PC-3 (cell line): ENCODE data around the gene MSL3. TPM values are rescaled to one million over a fixed set of nuclear protein-coding genes. Genes with fewer than 3 reads are reported as not detected.

Experiments used
- ATAC-seq: fragments of 200-7000 bp; cut with Tn5 transposase; 2 replicates; pipeline ENCODE4 v1.9.1; 2020; ENCODE audit warnings: mild to moderate bottlenecking, moderate library complexity
- BruUV-seq: library from RNA; stranded (reverse); fragments of 400-500 nt; replicated peaks from 2 replicates; lab custom pipeline; 2021; lab: Mats Ljungman, UMichigan
- CTCF ChIA-PET: fragments of 300-600 bp; sonication (Branson Sonifier 250); formaldehyde crosslinking; loops from one replicate; lab custom pipeline; 2022; ENCODE audit warnings: antibody characterized with exemption; lab: Charles Lee
- POLR2A ChIA-PET: fragments of 300-600 bp; sonication (Branson Sonifier 250); formaldehyde crosslinking; loops from one replicate; lab custom pipeline; 2022; ENCODE audit warnings: antibody characterized with exemption; ENCODE audit not compliant: unreplicated experiment; lab: Charles Lee
- DNase-seq: peaks from one replicate; pipeline ENCODE4 v3.0.0-alpha.2; 2015
- H2AFZ ChIP-seq: fragments of 300-600 bp; sonication (generic); 2 replicates; pipeline ENCODE4 v1.6.0; 2016; ENCODE audit warnings: antibody characterized with exemption, low read length
- H3F3A ChIP-seq: fragments of 300-600 bp; sonication (generic); one replicate; pipeline ENCODE4 v1.6.0; 2017; ENCODE audit warnings: antibody characterized with exemption, low read length, control low read depth, mild to moderate bottlenecking; ENCODE audit not compliant: unreplicated experiment
- H3K27ac ChIP-seq: fragments of 300-600 bp; sonication (generic); 2 replicates; pipeline ENCODE4 v1.5.1; 2016; ENCODE audit warnings: mild to moderate bottlenecking, low read length
- H3K27me3 ChIP-seq: fragments of 300-600 bp; sonication (generic); 2 replicates; pipeline ENCODE4 v1.6.1; 2016; ENCODE audit warnings: low read length, mixed read lengths
- H3K36me3 ChIP-seq: fragments of 300-600 bp; sonication (generic); 2 replicates; pipeline ENCODE4 v1.6.1; 2016; ENCODE audit warnings: low read depth, mixed run types, low read length, mixed read lengths
- H3K4me1 ChIP-seq: fragments of 300-600 bp; sonication (generic); 2 replicates; pipeline ENCODE4 v1.5.1; 2016; ENCODE audit warnings: low read length; ENCODE audit not compliant: insufficient read depth
- H3K4me2 ChIP-seq: fragments of 300-600 bp; sonication (generic); 2 replicates; pipeline ENCODE4 v1.6.0; 2016; ENCODE audit warnings: low read length
- H3K4me3 ChIP-seq: fragments of 300-600 bp; sonication (generic); 2 replicates; pipeline ENCODE4 v1.5.1; 2016; ENCODE audit warnings: mild to moderate bottlenecking, low read length, mixed read lengths
- H3K79me2 ChIP-seq: fragments of 300-600 bp; sonication (generic); 2 replicates; pipeline ENCODE4 v1.6.1; 2017; ENCODE audit warnings: low read length, mixed read lengths
- H3K9ac ChIP-seq: fragments of 300-600 bp; sonication (generic); 2 replicates; pipeline ENCODE4 v1.6.0; 2016; ENCODE audit warnings: mild to moderate bottlenecking, low read length
- H3K9me2 ChIP-seq: fragments of 300-600 bp; sonication (generic); replicated peaks from 2 replicates; pipeline ENCODE4 v1.6.1; 2016; ENCODE audit warnings: mixed run types, low read length, mixed read lengths
- H3K9me3 ChIP-seq: fragments of 300-600 bp; sonication (generic); 2 replicates; pipeline ENCODE4 v1.6.1; 2016; ENCODE audit warnings: low read length, mixed read lengths
- H4K20me1 ChIP-seq: fragments of 300-600 bp; sonication (generic); 2 replicates; pipeline ENCODE4 v1.6.1; 2016; ENCODE audit warnings: low read length, mixed read lengths
- EZH2 ChIP-seq: fragments of 300-600 bp; sonication (generic); IDR thresholded peaks from one replicate; pipeline ENCODE4 v1.6.1; 2017; ENCODE audit warnings: antibody characterized with exemption, mild to moderate bottlenecking, low read length; ENCODE audit not compliant: unreplicated experiment
- EZH2phosphoT487 ChIP-seq: fragments of 300-600 bp; sonication (generic); IDR thresholded peaks from 2 replicates; pipeline ENCODE4 v1.6.1; 2018; ENCODE audit warnings: mild to moderate bottlenecking, antibody characterized with exemption, low read length, borderline replicate concordance
- intact Hi-C: fragments of 100-400 bp; cut with micrococcal nuclease; formaldehyde crosslinking; loops from 2 replicates; pipeline ENCODE4 v1.9.0; 2023
- total RNA-seq: library from RNA; depleted of rRNA; stranded (reverse); fragments of >200 nt; gene quantifications from 2 replicates; pipeline ENCODE4 v1.2.3, GENCODE V29; 2014
- TF ChIP-seq, protein P1 (sequence below): fragments of 300-600 bp; sonication (generic); conservative IDR thresholded peaks from 2 replicates; pipeline ENCODE4 v1.5.1; 2017; ENCODE audit warnings: antibody characterized with exemption, low read depth, mild to moderate bottlenecking, low read length

MSL3 gene
- total RNA-seq, 1 experiment from 2014 or later: 30.3 TPM

- Histone ChIP-seq H3K27ac (peak overlapping the region; percentile 47), H3K9ac (no peak overlapping the region), H2AFZ (no peak overlapping the region), H4K20me1 (no peaks in the 10 kb centered on the region), H3F3A (no peaks in the 10 kb centered on the region), H3K27me3 (no peaks in the 10 kb centered on the region), H3K36me3 (no peaks in the 10 kb centered on the region), H3K4me1 (peaks cover 13% of the 10 kb centered on the region), H3K4me3 (no peak overlapping the region), H3K9me2 (no peaks in the 10 kb centered on the region), H3K79me2 (no peaks in the 10 kb centered on the region), H3K4me2 (no peak overlapping the region), H3K9me3 (no peaks in the 10 kb centered on the region)
- no TSS peak for BruUV-seq
- intact Hi-C loops: loop anchor here (2.0 kb wide), 1 partner anchor 106 kb away; no protein-coding TSS in a partner anchor
- no peak; the same call in 1 of the 2 replicates for ATAC-seq
- TF ChIP-seq EZH2phosphoT487 (no peak), EZH2 (no peak)
- TF ChIP-seq, protein P1, sequence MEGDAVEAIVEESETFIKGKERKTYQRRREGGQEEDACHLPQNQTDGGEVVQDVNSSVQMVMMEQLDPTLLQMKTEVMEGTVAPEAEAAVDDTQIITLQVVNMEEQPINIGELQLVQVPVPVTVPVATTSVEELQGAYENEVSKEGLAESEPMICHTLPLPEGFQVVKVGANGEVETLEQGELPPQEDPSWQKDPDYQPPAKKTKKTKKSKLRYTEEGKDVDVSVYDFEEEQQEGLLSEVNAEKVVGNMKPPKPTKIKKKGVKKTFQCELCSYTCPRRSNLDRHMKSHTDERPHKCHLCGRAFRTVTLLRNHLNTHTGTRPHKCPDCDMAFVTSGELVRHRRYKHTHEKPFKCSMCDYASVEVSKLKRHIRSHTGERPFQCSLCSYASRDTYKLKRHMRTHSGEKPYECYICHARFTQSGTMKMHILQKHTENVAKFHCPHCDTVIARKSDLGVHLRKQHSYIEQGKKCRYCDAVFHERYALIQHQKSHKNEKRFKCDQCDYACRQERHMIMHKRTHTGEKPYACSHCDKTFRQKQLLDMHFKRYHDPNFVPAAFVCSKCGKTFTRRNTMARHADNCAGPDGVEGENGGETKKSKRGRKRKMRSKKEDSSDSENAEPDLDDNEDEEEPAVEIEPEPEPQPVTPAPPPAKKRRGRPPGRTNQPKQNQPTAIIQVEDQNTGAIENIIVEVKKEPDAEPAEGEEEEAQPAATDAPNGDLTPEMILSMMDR: no peak
- ChIA-PET POLR2A (no interaction called here), CTCF (no interaction called here)
- peak; percentile 4 for DNase-seq
These were observed 34.7 kb downstream of the MSL3 start for GRCh38 chrX:11792461-11793421.

GRCh38 chrX:11793734-11794133 is 35.7 kb downstream of the MSL3 start:
- intact Hi-C loops: loop anchor here (2.0 kb wide), 1 partner anchor 105 kb away; no protein-coding TSS in a partner anchor

More at GRCh38 chrX:11793734-11794133, 35.7 kb downstream of the MSL3 start:
- Histone ChIP-seq H3K27me3 (no peaks in the 10 kb centered on the region), H3K9me2 (no peaks in the 10 kb centered on the region), H3F3A (no peaks in the 10 kb centered on the region), H3K4me2 (no peak overlapping the region), H3K4me1 (peaks cover 13% of the 10 kb centered on the region), H3K9ac (no peak overlapping the region), H3K79me2 (no peaks in the 10 kb centered on the region), H3K9me3 (no peaks in the 10 kb centered on the region), H3K4me3 (no peak overlapping the region), H3K27ac (no peak overlapping the region), H4K20me1 (no peaks in the 10 kb centered on the region), H2AFZ (no peak overlapping the region), H3K36me3 (no peaks in the 10 kb centered on the region)
- POLR2A ChIA-PET: no interaction called here
- DNase-seq (no peak), ATAC-seq (no peak)
- CTCF ChIA-PET: no interaction called here
- no peak for TF ChIP-seq EZH2
- TF ChIP-seq, protein P1: no peak
- no peak for TF ChIP-seq EZH2phosphoT487
- BruUV-seq: no TSS peak
